IPS-15b (cell line): ENCODE measurements around the gene GPC5.
"Not testable (repeated sequence)": the region's sequence is repeated elsewhere in the genome, so short reads cannot be mapped to it uniquely, and the experiment has no call there.

Experiments used
- H3K27me3 ChIP-seq: one replicate; pipeline ENCODE4 v1.6.1; 2013; ENCODE audit warnings: low read length; ENCODE audit not compliant: control insufficient read depth, insufficient read depth
- H3K36me3 ChIP-seq: one replicate; pipeline ENCODE4 v1.6.1; 2013; ENCODE audit warnings: low read length; ENCODE audit not compliant: control insufficient read depth, insufficient read depth
- H3K4me1 ChIP-seq: one replicate; pipeline ENCODE4 v1.6.1; 2013; ENCODE audit warnings: mild to moderate bottlenecking, low read length; ENCODE audit not compliant: control insufficient read depth, insufficient read depth
- H3K4me3 ChIP-seq: one replicate; pipeline ENCODE4 v1.5.1; 2013; ENCODE audit warnings: low read depth, low read length
- H3K9ac ChIP-seq: one replicate; pipeline ENCODE4 v1.6.1; 2013; ENCODE audit warnings: low read depth, mild to moderate bottlenecking, low read length
- H3K9me3 ChIP-seq: one replicate; pipeline ENCODE4 v1.6.1; 2013; ENCODE audit warnings: mild to moderate bottlenecking, low read length; ENCODE audit not compliant: control insufficient read depth, insufficient read depth

The GPC5 gene

DNA sequence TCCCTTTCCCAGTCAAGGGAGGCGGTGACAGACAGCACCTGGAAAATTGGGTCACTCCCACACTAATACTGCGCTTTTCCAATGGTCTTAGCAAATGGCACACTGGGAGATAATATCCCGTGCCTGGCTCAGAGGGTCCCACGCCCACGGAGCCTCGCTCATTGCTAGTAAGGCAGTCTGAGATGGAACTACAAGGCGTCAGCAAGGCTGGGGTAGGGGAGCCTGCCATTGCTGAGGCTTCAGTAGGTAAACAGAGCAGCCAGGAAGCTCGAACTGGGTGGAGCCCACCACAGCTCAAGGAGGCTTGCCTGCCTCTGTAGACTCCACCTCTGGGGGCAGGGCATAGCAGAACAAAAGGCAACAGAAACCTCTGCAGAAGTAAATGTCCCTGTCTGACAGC, 882.6 kb downstream of the GPC5 start:
- peak overlapping the region; percentile 41 for H3K4me3 ChIP-seq
- not testable (repeated sequence) for H3K36me3 ChIP-seq, H3K27me3 ChIP-seq, H3K4me1 ChIP-seq, H3K9ac ChIP-seq, H3K9me3 ChIP-seq

DNA sequence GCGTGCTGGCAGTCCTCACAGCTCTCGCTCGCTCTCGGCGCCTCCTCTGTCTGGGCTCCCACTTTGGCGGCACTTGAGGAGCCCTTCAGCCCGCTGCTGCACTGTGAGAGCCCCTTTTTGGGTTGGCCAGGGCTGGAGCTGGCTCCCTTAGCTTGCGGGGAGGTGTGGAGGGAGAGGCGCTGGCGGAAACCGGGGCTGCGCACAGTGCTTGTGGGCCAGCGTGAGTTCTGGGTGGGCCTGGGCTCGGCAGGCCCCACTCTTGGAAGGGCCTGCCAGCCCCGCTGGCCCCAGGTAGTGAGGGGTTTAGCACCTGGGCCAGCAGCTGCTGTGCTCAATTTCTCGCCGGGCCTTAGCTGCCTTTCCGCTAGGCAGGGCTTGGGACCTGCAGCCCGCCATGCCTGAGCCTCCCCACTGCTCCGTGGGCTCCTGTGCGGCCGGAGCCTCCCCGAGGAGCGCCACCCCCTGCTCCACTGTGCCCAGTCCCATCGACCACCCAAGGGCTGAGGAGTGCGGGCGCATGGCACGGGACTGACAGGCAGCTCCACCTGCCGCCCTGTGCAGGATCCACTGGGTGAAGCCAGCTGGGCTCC, 892.4 kb downstream of the GPC5 start:
- not testable (repeated sequence) for H3K36me3 ChIP-seq, H3K4me1 ChIP-seq, H3K9ac ChIP-seq, H3K27me3 ChIP-seq, H3K4me3 ChIP-seq, H3K9me3 ChIP-seq

DNA sequence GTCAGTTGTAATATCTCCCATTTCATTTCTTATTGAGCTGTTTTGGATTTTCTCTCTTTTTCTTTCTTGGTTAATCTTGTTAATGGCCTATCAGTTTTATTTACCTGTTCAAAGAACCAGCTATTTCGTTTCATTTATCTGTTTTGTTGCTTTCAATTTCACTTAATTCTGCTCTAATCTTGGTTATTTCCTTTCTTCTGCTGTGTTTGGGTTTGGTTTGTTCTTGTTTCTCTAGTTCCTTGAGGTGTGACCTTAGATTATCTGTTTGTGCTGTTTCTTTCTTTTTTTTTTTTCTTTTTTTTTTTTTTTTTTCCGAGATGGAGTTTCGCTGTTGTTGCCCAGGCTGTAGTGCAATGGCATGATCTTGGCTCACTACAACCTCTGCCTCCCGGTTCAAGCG, 896.1 kb downstream of the GPC5 start:
- not testable (repeated sequence) for H3K4me3 ChIP-seq

DNA sequence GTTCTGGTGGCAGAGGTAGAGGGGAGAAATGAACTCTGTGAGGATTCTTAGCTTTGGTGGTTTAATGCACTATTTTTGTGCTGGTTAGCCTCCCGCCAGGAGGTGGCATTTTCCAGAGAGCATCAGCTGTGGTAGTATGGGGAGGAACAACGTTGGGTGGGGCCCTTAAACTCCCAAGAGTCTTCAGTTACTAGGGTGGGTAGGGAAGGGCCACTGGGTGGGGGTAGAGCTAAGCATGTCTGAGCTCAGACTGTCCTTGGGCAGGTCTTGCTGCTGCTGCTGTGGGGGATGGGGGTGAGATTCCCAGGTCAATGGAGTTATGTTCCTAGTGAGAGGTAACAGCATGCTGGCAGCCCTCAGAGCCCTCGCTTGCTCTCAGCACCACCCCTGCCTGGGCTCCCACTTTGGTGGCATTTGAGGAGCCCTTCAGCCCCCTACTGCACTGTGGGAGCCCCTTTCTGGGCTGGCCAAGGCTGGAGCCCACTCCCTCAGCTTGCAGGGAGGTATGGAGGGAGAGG, 897.8 kb downstream of the GPC5 start:
- H3K4me1 ChIP-seq, H3K9me3 ChIP-seq, H3K27me3 ChIP-seq, H3K36me3 ChIP-seq, H3K9ac ChIP-seq, H3K4me3 ChIP-seq: not testable (repeated sequence)

More for the DNA sequence above, 896.1 kb downstream of the GPC5 start:
- H3K9ac ChIP-seq, H3K27me3 ChIP-seq, H3K9me3 ChIP-seq, H3K4me1 ChIP-seq, H3K36me3 ChIP-seq: not testable (repeated sequence)

DNA sequence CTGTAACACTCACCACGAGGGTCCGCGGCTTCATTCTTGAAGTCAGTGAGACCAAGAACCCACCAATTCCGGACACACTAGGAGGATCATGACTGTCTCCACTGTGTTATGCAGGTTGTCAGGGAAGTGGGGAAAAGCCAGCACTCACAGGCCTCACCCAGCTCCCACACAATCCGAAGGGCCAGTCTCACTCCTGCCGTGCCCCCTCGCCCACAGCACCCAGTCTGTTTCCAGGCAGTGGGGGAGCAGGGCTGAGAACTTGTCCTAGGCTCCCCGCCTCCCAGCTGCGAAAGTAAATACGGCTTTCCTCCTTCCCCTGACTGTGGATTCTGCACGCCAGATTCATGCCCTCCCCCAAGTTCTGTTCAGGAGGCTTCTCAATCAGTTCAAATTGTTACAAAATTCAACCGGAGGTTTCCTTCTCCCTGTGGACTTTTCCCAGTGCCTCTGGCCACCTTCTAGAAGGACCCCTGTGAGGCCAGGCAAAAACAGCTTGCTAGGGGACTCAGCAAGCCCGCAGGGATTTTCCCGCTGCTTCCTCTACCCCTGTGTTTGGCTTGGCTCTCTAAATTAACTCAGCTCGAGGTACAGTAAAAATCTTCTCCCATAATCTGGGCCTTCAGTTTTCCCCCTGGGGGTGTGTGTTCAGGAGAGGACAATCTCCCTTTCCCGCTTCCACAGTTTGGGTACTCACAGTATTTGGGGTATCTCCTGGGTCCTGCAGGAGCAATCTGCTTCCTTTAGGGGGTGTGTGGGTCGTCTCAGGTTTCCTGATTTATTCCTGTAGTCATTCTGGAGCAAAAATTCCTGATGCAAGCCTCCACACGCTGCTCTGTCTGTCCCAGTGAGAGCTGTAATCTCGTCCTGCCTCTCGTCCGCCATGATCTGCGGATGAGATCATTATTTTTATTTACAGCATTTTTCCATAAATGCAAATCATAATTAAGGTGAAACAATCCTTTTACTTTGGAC, 899.8 kb downstream of the GPC5 start:
- Histone ChIP-seq H3K4me3 (no peak overlapping the region), H3K27me3 (no peaks in the 10 kb centered on the region), H3K9me3 (no peaks in the 10 kb centered on the region), H3K4me1 (peaks cover 8% of the 10 kb centered on the region), H3K9ac (no peak overlapping the region), H3K36me3 (no peaks in the 10 kb centered on the region)

DNA sequence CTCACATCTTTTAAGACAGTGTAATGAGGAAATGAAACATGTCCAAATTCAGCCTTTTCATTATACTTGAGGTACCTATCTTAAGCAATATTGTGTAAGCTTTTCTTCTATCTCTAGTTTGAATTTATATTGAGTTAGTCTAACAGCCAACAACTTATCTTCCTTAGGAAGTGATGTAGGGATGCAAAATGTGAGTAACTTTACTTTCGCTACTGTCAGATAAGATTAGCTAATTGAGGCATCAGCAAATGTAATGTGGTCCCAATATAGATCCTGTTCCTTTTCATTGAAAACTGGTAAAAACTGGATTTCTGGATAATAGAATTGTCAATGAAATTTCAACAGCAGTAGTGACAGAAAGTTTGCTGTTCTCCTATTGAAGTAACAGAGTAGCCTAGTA, 902.2 kb downstream of the GPC5 start:
- no peaks in the 10 kb centered on the region for H3K9me3 ChIP-seq
- H3K36me3 ChIP-seq, result no peaks in the 10 kb centered on the region
- H3K4me1 ChIP-seq, result peaks cover 8% of the 10 kb centered on the region
- no peak overlapping the region for H3K9ac ChIP-seq
- H3K4me3 ChIP-seq, result no peak overlapping the region
- H3K27me3 ChIP-seq, result no peaks in the 10 kb centered on the region

DNA sequence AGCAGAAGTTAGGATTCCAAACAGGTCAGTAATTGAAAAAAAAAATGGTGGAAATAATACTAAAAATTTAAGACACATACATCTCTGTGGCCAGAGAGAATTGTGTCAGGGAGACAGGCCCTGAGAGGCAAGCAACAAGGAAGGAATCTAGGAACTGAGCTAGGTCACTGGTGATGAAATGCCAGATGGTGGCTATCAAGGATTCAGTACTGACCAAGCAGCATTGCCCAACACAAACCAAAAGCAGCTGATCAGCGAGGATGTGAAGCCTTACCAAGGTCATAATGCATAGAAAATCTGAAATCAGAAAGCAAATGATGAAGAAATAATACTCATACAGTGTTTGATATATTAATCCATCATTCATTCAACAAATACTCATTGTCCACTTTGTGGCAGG, 905.0 kb downstream of the GPC5 start:
- Histone ChIP-seq H3K9ac (no peak overlapping the region), H3K9me3 (no peaks in the 10 kb centered on the region), H3K4me1 (peaks cover 8% of the 10 kb centered on the region), H3K36me3 (no peaks in the 10 kb centered on the region), H3K27me3 (no peaks in the 10 kb centered on the region), H3K4me3 (no peak overlapping the region)

DNA sequence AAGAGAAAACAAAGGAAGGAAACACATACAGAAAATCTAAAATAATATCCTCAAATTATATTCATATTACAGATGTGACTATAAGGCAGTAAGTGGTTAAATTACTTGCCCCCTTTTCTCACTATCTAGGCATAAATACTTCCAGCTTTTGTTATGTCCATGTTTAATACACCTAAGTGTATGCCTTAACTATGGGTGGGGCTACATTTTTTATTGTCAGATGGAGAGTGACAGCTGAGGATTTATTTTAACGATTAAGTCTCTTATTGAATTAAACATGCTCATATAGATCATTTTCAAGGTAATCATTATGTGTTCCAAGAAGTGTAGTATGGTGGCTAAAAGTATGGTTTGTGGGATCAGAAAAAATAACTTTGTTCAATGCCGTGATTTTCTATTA, 909.3 kb downstream of the GPC5 start:
- Histone ChIP-seq H3K36me3 (no peaks in the 10 kb centered on the region), H3K4me3 (no peak overlapping the region), H3K4me1 (no peaks in the 10 kb centered on the region), H3K9me3 (no peaks in the 10 kb centered on the region), H3K9ac (no peak overlapping the region), H3K27me3 (no peaks in the 10 kb centered on the region)

DNA sequence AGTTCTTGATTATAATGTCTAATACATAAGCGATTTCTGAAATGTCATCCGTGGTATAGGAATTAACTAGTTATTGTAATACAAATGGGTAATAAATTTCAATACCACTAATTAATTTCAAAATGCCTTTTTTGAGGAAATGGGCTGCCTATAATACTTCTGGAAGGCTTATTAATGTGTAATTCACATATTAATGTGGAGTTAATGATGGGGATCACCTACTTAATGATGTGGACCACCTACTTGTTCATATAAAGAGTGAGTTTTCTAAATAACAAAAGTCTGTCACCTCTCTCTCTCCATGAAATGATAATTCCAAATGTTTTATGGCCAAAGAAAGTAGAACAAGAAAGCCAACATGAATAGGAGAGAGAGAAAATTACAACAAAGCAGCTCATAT, 914.4 kb downstream of the GPC5 start:
- Histone ChIP-seq H3K36me3 (no peaks in the 10 kb centered on the region), H3K4me1 (no peaks in the 10 kb centered on the region), H3K27me3 (no peaks in the 10 kb centered on the region), H3K9me3 (no peaks in the 10 kb centered on the region), H3K9ac (no peak overlapping the region), H3K4me3 (no peak overlapping the region)

DNA sequence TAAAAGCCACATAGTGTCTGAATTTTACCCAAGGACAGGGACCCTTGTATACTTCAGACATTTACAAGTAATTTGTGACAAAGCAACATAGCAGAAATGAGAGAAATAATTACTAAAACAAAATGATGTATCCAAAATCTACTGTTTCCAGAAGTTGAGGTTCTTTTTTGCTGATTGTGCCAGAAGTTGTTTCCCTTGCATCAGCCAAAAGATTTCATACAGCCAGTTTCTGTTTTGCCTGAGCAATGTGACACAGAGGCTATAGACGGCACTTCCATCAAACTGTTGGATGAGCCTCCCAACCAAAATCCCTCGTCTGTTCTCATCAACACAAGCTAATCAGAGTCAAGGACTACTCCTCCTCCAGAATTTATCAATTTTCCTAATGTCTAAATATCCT, 915.0 kb downstream of the GPC5 start:
- Histone ChIP-seq H3K9me3 (no peaks in the 10 kb centered on the region), H3K27me3 (no peaks in the 10 kb centered on the region), H3K4me1 (no peaks in the 10 kb centered on the region), H3K4me3 (no peak overlapping the region), H3K9ac (no peak overlapping the region), H3K36me3 (no peaks in the 10 kb centered on the region)

DNA sequence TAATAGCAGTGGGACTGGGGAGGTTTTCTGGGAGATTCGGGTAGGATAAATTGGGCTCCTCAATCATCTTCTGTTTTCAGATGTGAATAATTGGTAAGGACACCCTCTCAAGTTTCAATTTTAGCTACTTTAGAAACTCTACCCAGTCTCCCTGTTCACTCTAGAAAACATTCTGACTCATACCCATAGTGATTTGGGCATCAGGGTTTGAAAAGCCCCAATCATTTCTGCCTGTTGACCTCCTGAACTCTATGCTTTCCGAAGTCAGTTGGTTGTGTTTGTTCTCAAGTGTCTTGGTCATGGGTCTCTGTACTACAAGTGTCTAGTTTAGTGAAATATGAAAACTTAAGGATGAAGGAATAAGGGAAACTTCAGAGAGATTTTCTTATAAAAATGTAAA, 916.8 kb downstream of the GPC5 start:
- Histone ChIP-seq H3K9ac (no peak overlapping the region), H3K27me3 (no peaks in the 10 kb centered on the region), H3K36me3 (no peaks in the 10 kb centered on the region), H3K4me1 (no peaks in the 10 kb centered on the region), H3K9me3 (no peaks in the 10 kb centered on the region), H3K4me3 (no peak overlapping the region)

DNA sequence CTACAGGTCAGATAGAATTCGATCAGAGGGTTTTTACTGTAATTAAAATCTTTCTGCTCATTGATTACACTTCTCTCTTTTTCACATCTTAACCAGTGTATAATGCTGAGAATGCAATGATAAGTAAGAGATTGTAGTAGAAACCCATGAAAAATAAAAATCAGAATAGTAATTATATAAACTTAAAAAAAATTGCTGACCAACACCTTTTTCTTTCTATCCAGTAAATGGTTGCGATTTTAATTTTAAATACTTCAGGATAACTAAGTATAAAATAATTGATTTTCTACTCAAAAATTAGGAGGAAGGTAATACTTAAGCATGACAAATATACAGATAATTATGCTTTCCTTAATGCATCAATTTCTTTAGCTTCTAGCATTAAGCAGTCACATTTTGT, 917.6 kb downstream of the GPC5 start:
- Histone ChIP-seq H3K27me3 (no peaks in the 10 kb centered on the region), H3K9ac (no peak overlapping the region), H3K9me3 (no peaks in the 10 kb centered on the region), H3K36me3 (no peaks in the 10 kb centered on the region), H3K4me3 (no peak overlapping the region), H3K4me1 (no peaks in the 10 kb centered on the region)
